ENCODE data around the gene AFG3L2. TPM values are rescaled to one million over a fixed set of nuclear protein-coding genes. Genes with fewer than 3 reads are reported as not detected.

AFG3L2 gene
- total RNA-seq, 2 experiments from 2014 or later: 39.6 to 50.9 TPM

- Mint-ChIP-seq H3K4me1 (peaks cover 3% of the 10 kb centered on the region), H3K27ac (no peak overlapping the region), H3K27me3 (peaks cover 29% of the 10 kb centered on the region), H3K9me3 (ENCODE audit: low read depth) (no peaks in the 10 kb centered on the region), H3K36me3 (no peaks in the 10 kb centered on the region), H3K4me3 (no peak overlapping the region)
- DNase-seq (no peak), ATAC-seq (no peak)
- CTCF ChIA-PET: interaction anchor here (1.1 kb wide), 1 partner anchor 41 kb away, joined by 3 read pairs; no protein-coding TSS in a partner anchor
These were observed 97.1 kb downstream of the AFG3L2 start for GRCh38 chr18:12279781-12280531.

Other genes with a start within 250 kb of the AFG3L2 start
- gene CIDEA, start 122.9 kb downstream of the AFG3L2 start, total RNA-seq: not detected
- 10 to 100 TPM; 14.7 to 39.0 TPM for gene TUBB6, start 69.0 kb downstream of the AFG3L2 start, total RNA-seq
- gene PRELID3A, start 30.7 kb upstream of the AFG3L2 start, total RNA-seq: 1 to 10 TPM; 5.8 to 9.7 TPM

Data from activated CD8-positive, alpha-beta memory T cell treated with anti-CD3 and anti-CD28 coated beads, Interleukin-2, amount 10 ng/mL, durations not matched to agents 7 days and 5 days (primary cell).